ENCODE measurements around the gene THSD4.
A peak's percentile ranks its signal among the peaks of the same experiment; 100 is the strongest.

THSD4 gene

DNA sequence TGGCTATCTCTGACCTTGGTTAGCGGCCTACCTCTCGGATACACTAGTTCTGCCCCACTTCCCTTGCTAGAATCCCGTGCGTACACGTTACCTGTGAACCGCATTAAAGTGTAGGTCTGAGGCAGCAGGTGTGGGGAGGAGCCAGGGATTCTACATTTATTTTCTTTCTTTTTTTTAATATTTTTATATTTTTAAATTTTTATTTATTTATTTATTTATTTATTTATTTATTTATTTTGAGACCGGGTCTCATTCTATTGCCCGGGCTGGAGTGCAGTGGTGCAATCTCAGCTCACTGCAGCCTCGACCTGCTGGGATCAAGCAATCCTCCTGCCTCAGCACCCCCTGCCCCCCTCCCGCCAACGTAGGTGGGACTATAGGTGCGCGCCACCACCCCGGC lies 634.2 kb downstream of the THSD4 start:
- DNase-seq (ENCODE audit: low read depth in 2 of 2), result no peak

DNA sequence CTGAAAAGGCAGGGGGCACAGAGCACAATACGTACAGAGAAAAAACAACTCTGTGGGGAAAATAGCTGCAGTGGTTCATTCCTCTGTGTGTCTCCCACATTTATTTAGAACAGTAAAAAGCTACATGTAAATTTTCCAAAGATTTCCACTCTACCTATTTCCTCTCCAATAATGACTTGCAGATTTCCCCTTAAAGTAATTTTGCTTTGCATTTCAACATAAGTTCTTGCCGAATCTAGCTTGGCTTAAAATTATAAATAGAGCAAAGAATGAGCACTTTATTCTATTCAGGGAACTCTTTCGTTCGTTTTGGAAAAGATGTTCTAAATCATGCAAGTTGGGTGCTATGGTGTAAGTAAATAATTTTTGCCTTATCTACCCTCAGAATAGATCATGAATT lies 636.9 kb downstream of the THSD4 start:
- no peak for DNase-seq (ENCODE audit: low read depth in 2 of 2)

GRCh38 chr15:71752604-71753289 lies 637.5 kb downstream of the THSD4 start:
- DNase-seq (ENCODE audit: low read depth in 2 of 2), result peak; percentile 68

GRCh38 chr15:71753346-71753745 lies 638.1 kb downstream of the THSD4 start:
- DNase-seq (ENCODE audit: low read depth in 2 of 2), result peak in 1 of 2 experiments; percentile 22

- no peak for DNase-seq (ENCODE audit: low read depth in 2 of 2)
Observed at GRCh38 chr15:71754660-71755059, 639.4 kb downstream of the THSD4 start.

- DNase-seq (ENCODE audit: low read depth in 2 of 2), result no peak
Observed at GRCh38 chr15:71755092-71755970, 640.1 kb downstream of the THSD4 start.

DNA sequence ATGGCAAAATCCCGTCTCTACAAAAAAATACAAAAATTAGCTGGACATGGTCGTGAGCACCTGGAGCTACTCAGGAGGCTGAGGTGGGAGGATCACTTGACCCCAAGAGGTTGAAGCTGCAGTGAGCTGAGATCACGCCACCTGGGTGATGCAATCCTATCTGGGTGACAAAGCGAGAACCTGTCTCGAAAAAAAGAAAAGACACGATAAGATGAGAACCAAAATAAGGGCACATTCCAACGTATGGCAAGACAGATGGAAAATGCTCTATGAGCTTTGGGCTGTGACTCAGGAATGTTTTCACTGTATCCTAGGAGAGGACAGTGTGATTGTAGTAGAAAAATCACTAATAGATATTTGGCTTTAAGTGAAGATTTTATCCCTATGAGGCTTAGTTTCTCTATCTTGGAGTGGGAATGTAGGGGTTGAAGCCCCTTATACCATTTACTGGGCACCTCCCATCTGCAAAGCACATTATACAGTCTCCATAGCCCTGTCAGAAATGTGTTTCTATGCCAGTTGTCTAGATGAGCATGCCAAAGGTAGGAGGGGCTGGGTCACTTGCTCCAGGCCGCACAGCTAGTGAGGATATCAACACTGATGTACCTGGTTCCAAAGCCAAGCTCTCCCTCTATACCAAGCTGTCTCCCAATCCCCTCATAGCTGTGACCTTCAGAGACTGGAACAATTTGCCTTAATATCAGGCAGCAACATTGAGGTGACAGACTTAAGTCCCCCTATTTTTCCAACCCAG lies 641.5 kb downstream of the THSD4 start:
- DNase-seq (ENCODE audit: low read depth in 2 of 2), result no peak

GRCh38 chr15:71757741-71758530 lies 642.7 kb downstream of the THSD4 start:
- DNase-seq (ENCODE audit: low read depth in 2 of 2), result no peak

DNA sequence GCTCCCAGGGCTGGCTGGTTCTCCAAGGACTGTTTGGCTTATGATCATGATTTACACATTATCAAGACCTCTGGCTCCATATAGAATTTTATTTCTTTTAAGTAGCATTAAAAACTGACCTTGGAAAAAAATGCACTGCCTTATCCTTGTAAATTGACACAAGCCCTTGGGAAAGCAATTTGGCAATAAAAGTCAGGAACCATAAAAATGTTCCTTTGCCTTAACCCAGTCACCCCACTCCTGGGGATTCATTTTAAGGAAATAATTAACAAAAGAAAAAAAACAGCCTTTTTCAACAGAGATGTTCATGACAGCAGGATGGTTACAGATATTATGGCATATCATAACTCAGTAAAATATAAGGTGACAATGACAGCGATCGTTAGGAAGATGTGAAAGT lies 643.4 kb downstream of the THSD4 start:
- no peak for DNase-seq (ENCODE audit: low read depth in 2 of 2)

DNA sequence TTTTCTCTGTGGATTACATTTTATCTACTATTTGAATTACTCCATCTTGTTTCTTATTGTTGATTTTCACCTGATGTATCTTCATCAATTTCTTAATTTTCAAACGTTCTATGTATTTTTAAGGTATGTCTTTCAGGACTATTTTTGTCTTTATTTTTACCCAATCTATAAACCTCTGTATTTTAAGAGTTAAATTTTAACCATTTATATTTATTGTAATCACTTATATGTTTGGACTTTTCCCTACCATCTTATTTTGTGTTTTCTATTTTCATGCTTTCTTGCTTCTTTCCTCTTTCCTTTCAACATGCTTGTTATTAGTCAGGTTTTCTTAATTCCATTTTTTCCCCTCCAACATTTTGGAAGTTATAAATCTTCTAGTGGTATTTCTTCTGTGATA lies 645.6 kb downstream of the THSD4 start:
- no peak for DNase-seq (ENCODE audit: low read depth in 2 of 2)

DNA sequence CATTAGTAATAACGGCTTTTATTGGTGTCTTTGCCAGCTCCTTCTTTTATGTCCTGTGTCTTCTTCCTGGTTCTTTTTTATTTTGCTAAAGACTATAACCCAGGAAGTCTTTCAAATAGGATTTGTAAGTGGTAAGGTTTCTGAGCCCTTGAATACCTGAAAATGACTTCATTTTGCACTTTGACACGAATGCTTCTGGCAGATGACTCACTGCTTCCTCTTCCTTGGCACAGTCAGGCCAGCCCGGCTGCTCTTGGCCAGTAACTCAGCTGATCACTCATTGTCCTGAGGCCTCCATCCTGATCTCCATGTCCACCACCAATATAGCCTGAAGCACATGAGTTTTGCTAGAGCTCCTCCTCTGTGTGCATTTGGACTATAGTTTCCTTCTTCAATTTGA lies 646.4 kb downstream of the THSD4 start:
- no peak for DNase-seq (ENCODE audit: low read depth in 2 of 2)

DNA sequence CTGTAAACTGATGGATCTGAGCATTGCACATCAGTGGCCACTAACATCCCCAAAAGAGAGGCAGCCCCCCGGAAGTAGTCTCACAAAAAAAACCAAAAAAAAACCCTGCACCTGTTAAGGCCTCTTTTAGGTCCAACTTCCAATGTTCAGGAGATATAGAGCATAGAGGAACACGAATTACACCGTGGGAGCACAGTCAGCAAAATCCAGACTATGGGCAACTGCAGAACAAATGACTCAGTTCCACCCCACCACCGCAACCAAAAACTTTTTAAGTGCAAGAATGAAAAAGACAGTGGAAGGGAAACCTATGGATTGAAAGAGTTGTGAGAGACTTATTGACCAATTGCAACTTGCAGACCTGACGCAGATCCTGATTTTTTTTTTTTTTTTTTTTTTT lies 652.9 kb downstream of the THSD4 start:
- no peak for DNase-seq (ENCODE audit: low read depth in 2 of 2)

DNA sequence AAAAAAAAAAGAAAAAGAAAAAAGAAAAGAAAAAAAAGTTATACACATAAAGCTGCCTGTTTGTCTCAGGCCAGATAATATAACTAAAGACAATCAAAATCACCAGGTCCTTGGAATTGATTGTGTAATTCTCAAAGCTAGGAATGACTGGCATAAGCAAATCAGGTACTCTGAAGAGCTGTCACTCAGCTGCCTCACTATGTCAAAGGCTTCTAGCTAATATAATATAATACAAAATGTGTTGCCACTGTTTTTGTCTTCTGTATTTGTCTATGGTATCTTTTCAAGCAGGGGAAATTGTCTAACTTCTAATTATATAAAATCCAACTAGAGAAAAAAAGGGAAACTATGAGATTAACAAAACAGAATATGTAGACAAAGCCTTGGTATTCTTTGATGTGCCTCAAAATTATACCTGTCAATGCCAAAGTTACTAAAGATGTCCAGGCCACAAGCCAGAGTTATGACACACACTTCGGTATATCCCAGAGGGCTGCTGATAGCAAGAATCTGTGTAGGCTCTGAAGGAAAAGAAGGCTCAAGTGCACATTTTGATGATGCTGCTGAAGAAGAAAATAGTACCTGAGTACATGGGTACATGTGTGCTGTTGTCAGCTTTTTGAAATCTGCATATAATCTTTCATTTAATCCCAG lies 658.1 kb downstream of the THSD4 start:
- DNase-seq (ENCODE audit: low read depth in 2 of 2), result no peak

GRCh38 chr15:71775856-71776255 lies 660.6 kb downstream of the THSD4 start:
- peak in 1 of 2 experiments; percentile 27 for DNase-seq (ENCODE audit: low read depth in 2 of 2)

DNA sequence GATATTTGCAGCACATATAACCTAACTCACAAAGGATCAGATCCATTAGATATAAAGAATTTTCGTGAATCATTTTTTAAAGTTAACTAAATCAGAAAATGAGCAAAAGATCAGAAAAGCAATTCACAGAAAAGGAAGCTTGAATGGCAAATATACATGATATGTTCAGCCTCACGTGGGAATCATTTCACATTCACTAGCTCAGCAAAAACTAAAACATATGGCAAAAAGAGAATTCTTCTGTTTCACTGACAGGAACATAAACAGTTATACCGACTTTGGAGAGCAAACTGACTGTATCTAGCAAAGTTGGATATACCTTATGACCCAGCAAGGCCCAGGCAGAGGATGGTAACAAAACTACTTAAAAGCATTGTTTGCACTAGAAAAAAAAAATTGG lies 661.0 kb downstream of the THSD4 start:
- DNase-seq (ENCODE audit: low read depth in 2 of 2), result no peak

- DNase-seq (ENCODE audit: low read depth in 2 of 2), result no peak
Observed at GRCh38 chr15:71777216-71777943, 662.1 kb downstream of the THSD4 start.

DNA sequence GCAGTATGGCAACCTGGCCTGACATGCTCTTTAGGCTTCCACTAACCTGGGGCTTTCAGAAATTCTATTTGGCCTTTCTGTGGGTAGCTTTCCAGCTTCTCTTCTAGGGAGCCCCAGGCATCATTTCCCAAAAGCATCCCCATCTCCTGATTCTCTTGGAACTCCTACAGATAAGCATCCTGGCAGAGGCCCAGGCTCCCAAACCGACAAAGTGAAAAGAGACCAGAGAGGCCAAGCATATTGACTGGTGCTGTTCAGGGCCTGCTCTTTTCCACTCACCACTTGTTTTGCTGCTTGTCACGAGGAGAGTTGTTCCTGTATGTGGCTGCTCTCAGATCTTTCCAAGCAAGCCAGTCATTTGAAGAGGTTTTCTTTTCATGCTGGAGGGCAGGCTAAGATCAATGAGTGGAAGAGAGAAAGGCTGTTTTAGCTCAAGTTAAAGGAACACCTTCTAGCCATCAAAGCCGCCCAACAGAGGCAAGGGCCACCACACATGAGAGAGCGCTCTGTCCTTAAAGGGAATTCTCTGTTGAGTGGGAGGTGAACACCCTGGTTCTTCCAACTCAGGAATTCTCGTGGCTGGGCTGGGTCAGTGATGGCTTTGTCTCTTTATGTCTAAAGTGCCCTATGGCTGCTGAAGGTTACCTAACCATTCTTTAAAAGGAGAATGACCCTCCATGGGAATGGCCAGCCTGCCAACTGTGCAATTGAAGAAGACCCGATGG lies 664.0 kb downstream of the THSD4 start:
- no peak for DNase-seq (ENCODE audit: low read depth in 2 of 2)

GRCh38 chr15:71780115-71780976 lies 665.1 kb downstream of the THSD4 start:
- DNase-seq (ENCODE audit: low read depth in 2 of 2), result peak in 1 of 2 experiments; percentile 16
